ENCODE measurements around the gene MEPCE. TPM values are rescaled to one million over a fixed set of nuclear protein-coding genes. Genes with fewer than 3 reads are reported as not detected.

Gene MEPCE
- total and polyA plus RNA-seq, 2 of the 8 experiments (the other 6 are each of a cell fraction or from before 2014, with no cell fraction given): 22.8 to 48.8 TPM

- TF ChIP-seq RAD21 (IDR thresholded peaks at IDR 0.05 in 1 of 2, conservative IDR thresholded peaks at IDR 0.05 in 1 of 2; ENCODE audit: low read depth in 2 of 2, low read length in 2 of 2) (no peak), POLR2AphosphoS5 (IDR thresholded peaks at IDR 0.05; ENCODE audit: low read depth, low read length) (no peak), POLR2A (IDR thresholded peaks at IDR 0.05; ENCODE audit: control extremely low read depth in 1 of 2, low read depth in 2 of 2, low read length in 2 of 2) (no peak), SRF (IDR thresholded peaks at IDR 0.05; ENCODE audit: low read depth, low read length) (no peak), YY1 (IDR thresholded peaks at IDR 0.05; ENCODE audit: low read depth, low read length) (no peak), MAX (IDR thresholded peaks at IDR 0.05) (no peak), CTBP2 (IDR thresholded peaks at IDR 0.05; ENCODE audit: borderline replicate concordance, insufficient read depth, insufficient read length, low read length) (no peak), SP1 (IDR thresholded peaks at IDR 0.05; ENCODE audit: low read depth, low read length) (no peak), CBX8 (IDR thresholded peaks at IDR 0.05; ENCODE audit: borderline replicate concordance, low read depth, low read length) (no peak), EP300 (IDR thresholded peaks at IDR 0.05; ENCODE audit: borderline replicate concordance in 1 of 2, low read depth in 2 of 2, low read length in 2 of 2) (no peak)
Measured at GRCh38 chr7:100476101-100476780, 46.6 kb downstream of the MEPCE start (continued).

Measured in H1 (cell line).